A549 (cell line): ENCODE results near the gene ERAL1. TPM values are rescaled to one million over a fixed set of nuclear protein-coding genes. Genes with fewer than 3 reads are reported as not detected.

ENCODE experiments used
- polyA plus RNA-seq, 4 experiments: library from polyadenylated mRNA; depleted of rRNA in 3 of 4; stranded (reverse); fragments of >200 nt; fragmentation: RNase III in 1 of 4; extraction: RNeasy Plus Mini Kit Qiagen cat#74134 plus additional on column Dnase treatment in 1 of 4; gene quantifications; 2 replicates in 3 of 4; 3 replicates in 1 of 4; pipeline ENCODE4 v1.2.3, GENCODE V29; 2011 to 2017
- small RNA-seq, 6 experiments: library from RNA; depleted of rRNA; stranded (forward); fragments of <200 nt; gene quantifications; one replicate each; pipeline ENCODE3, GENCODE V24; 2012

ERAL1 gene
- polyA plus RNA-seq, 2 of the 4 experiments (the other 2 are of a cell fraction): 78.9 to 88.3 TPM

Small RNAs within 50 kb of the gene (small RNA-seq; reads per million reads assigned to genes)
- 0 reads per million in 6 experiments for gene RF00019

Other genes starting within 250 kb of the ERAL1 start
- 18.7 and 22.0 TPM in 2 replicates for gene RSKR, start 240.8 kb upstream of the ERAL1 start, polyA plus RNA-seq (2011; rRNA removed)
- 5.6 to 6.6 TPM (median 5.8 TPM) in 3 replicates for gene RSKR, start 240.8 kb upstream of the ERAL1 start, polyA plus RNA-seq (2017; fragmentation: RNase III; extraction: RNeasy Plus Mini Kit Qiagen cat#74134 plus additional on column Dnase treatment)
- gene BLTP2, start 209.9 kb upstream of the ERAL1 start, polyA plus RNA-seq (2011; rRNA removed): 150 and 243 TPM in 2 replicates
- 78.8 to 81.1 TPM (median 79.8 TPM) in 3 replicates for gene BLTP2, start 209.9 kb upstream of the ERAL1 start, polyA plus RNA-seq (2017; fragmentation: RNase III; extraction: RNeasy Plus Mini Kit Qiagen cat#74134 plus additional on column Dnase treatment)
- 87.9 and 113 TPM in 2 replicates for gene SDF2, start 193.1 kb upstream of the ERAL1 start, polyA plus RNA-seq (2011; rRNA removed)
- gene SDF2, start 193.1 kb upstream of the ERAL1 start, polyA plus RNA-seq (2017; fragmentation: RNase III; extraction: RNeasy Plus Mini Kit Qiagen cat#74134 plus additional on column Dnase treatment): 86.0 to 96.4 TPM (median 93.8 TPM) in 3 replicates
- gene SUPT6H, start 192.8 kb upstream of the ERAL1 start, polyA plus RNA-seq (2011; rRNA removed): 51.4 and 61.0 TPM in 2 replicates
- gene SUPT6H, start 192.8 kb upstream of the ERAL1 start, polyA plus RNA-seq (2017; fragmentation: RNase III; extraction: RNeasy Plus Mini Kit Qiagen cat#74134 plus additional on column Dnase treatment): 63.8 to 64.6 TPM (median 64.2 TPM) in 3 replicates
- 3.8 and 4.0 TPM in 2 replicates for gene PROCA1, start 143.1 kb upstream of the ERAL1 start, polyA plus RNA-seq (2011; rRNA removed)
- 2.5 to 4.9 TPM (median 4.2 TPM) in 3 replicates for gene PROCA1, start 143.1 kb upstream of the ERAL1 start, polyA plus RNA-seq (2017; fragmentation: RNase III; extraction: RNeasy Plus Mini Kit Qiagen cat#74134 plus additional on column Dnase treatment)
- 288 and 328 TPM in 2 replicates for gene RAB34, start 137.1 kb upstream of the ERAL1 start, polyA plus RNA-seq (2011; rRNA removed)
- gene RAB34, start 137.1 kb upstream of the ERAL1 start, polyA plus RNA-seq (2017; fragmentation: RNase III; extraction: RNeasy Plus Mini Kit Qiagen cat#74134 plus additional on column Dnase treatment): 207 to 212 TPM (median 211 TPM) in 3 replicates
- gene RPL23A, start 135.0 kb upstream of the ERAL1 start, polyA plus RNA-seq (2011; rRNA removed): 2,521 and 2,887 TPM in 2 replicates
- gene RPL23A, start 135.0 kb upstream of the ERAL1 start, polyA plus RNA-seq (2017; fragmentation: RNase III; extraction: RNeasy Plus Mini Kit Qiagen cat#74134 plus additional on column Dnase treatment): 1,026 to 1,151 TPM (median 1,061 TPM) in 3 replicates
- 83.3 and 86.7 TPM in 2 replicates for gene TLCD1, start 128.8 kb upstream of the ERAL1 start, polyA plus RNA-seq (2011; rRNA removed)
- gene TLCD1, start 128.8 kb upstream of the ERAL1 start, polyA plus RNA-seq (2017; fragmentation: RNase III; extraction: RNeasy Plus Mini Kit Qiagen cat#74134 plus additional on column Dnase treatment): 36.7 to 43.9 TPM (median 37.7 TPM) in 3 replicates
- gene NEK8, start 126.2 kb upstream of the ERAL1 start, polyA plus RNA-seq (2011; rRNA removed): 5.1 and 7.7 TPM in 2 replicates
- 4.2 to 5.8 TPM (median 5.3 TPM) in 3 replicates for gene NEK8, start 126.2 kb upstream of the ERAL1 start, polyA plus RNA-seq (2017; fragmentation: RNase III; extraction: RNeasy Plus Mini Kit Qiagen cat#74134 plus additional on column Dnase treatment)
- 64.0 and 70.2 TPM in 2 replicates for gene TRAF4, start 111.0 kb upstream of the ERAL1 start, polyA plus RNA-seq (2011; rRNA removed)
- 65.0 to 68.2 TPM (median 66.0 TPM) in 3 replicates for gene TRAF4, start 111.0 kb upstream of the ERAL1 start, polyA plus RNA-seq (2017; fragmentation: RNase III; extraction: RNeasy Plus Mini Kit Qiagen cat#74134 plus additional on column Dnase treatment)
- gene FAM222B, start 12.2 kb upstream of the ERAL1 start, polyA plus RNA-seq (2011; rRNA removed): 10.7 and 15.3 TPM in 2 replicates
- gene FAM222B, start 12.2 kb upstream of the ERAL1 start, polyA plus RNA-seq (2017; fragmentation: RNase III; extraction: RNeasy Plus Mini Kit Qiagen cat#74134 plus additional on column Dnase treatment): 14.3 to 15.6 TPM (median 14.7 TPM) in 3 replicates
- gene FLOT2, start 42.7 kb downstream of the ERAL1 start, polyA plus RNA-seq (2011; rRNA removed): 68.8 and 78.6 TPM in 2 replicates
- 62.8 to 71.0 TPM (median 66.4 TPM) in 3 replicates for gene FLOT2, start 42.7 kb downstream of the ERAL1 start, polyA plus RNA-seq (2017; fragmentation: RNase III; extraction: RNeasy Plus Mini Kit Qiagen cat#74134 plus additional on column Dnase treatment)
- 7.0 and 7.3 TPM in 2 replicates for gene DHRS13, start 48.1 kb downstream of the ERAL1 start, polyA plus RNA-seq (2011; rRNA removed)
- gene DHRS13, start 48.1 kb downstream of the ERAL1 start, polyA plus RNA-seq (2017; fragmentation: RNase III; extraction: RNeasy Plus Mini Kit Qiagen cat#74134 plus additional on column Dnase treatment): 3.5 to 4.9 TPM (median 4.8 TPM) in 3 replicates
- 25.3 and 29.3 TPM in 2 replicates for gene PHF12, start 96.5 kb downstream of the ERAL1 start, polyA plus RNA-seq (2011; rRNA removed)
- 28.0 to 31.9 TPM (median 29.9 TPM) in 3 replicates for gene PHF12, start 96.5 kb downstream of the ERAL1 start, polyA plus RNA-seq (2017; fragmentation: RNase III; extraction: RNeasy Plus Mini Kit Qiagen cat#74134 plus additional on column Dnase treatment)
- gene SEZ6, start 151.0 kb downstream of the ERAL1 start, polyA plus RNA-seq (2011; rRNA removed): not detected in 2 replicates
- gene SEZ6, start 151.0 kb downstream of the ERAL1 start, polyA plus RNA-seq (2017; fragmentation: RNase III; extraction: RNeasy Plus Mini Kit Qiagen cat#74134 plus additional on column Dnase treatment): not detected in 3 replicates
- gene PIPOX, start 188.1 kb downstream of the ERAL1 start, polyA plus RNA-seq (2011; rRNA removed): 0.94 and 1.4 TPM in 2 replicates
- gene PIPOX, start 188.1 kb downstream of the ERAL1 start, polyA plus RNA-seq (2017; fragmentation: RNase III; extraction: RNeasy Plus Mini Kit Qiagen cat#74134 plus additional on column Dnase treatment): 0.28 to 0.49 TPM (median 0.39 TPM) in 3 replicates